HG03571 (cell line): ENCODE measurements around the gene TNPO1.
"Not testable (repeated sequence)": the region's sequence is repeated elsewhere in the genome, so short reads cannot be mapped to it uniquely, and the experiment has no call there.

Experiments used
- ATAC-seq: cut with Tn5 transposase; IDR thresholded peaks from one replicate; pipeline ENCODE4 v1.9.1; 2021; ENCODE audit not compliant: unreplicated experiment

Gene TNPO1

GRCh38 chr5:72925336-72926010, 109.0 kb downstream of the TNPO1 start:
- no peak for ATAC-seq

GRCh38 chr5:72932686-72933085, 116.2 kb downstream of the TNPO1 start:
- not testable (repeated sequence) for ATAC-seq

DNA sequence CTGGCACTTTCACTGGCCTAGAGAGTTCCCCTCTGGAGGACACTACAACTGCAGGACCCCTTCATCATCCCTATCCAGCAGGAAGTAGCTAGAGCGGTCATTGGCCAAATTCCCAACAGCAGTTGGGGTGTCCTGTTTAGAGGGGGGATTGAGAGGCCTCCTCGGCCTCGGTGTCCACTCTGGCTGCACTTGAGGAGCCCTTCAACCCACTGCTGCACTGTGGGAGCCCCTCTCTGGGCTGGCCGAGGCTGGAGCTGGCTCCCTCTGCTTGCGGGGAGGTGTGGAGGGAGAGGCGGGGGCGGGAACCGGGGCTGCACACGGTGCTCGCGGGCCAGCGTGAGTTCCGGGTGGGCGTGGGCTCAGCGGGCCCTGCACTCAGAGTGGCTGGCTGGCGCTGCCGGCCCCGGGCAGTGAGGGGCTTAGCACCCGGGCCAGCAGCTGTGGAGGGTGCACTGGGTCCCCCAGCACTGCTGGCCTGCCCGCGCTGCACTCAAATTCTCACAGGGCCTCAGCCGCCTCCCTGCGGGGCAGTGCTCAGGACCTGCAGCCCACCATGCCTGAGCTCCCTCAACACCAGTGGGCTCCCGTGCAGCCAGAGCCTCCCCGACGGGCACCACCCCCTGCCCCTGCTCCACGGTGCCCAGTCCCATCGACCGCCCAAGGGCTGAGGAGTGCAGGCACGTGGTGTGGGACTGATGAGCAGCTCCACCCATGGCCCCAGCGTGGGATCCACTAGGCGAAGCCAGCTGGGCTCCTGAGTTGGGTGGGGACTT, 118.7 kb downstream of the TNPO1 start:
- not testable (repeated sequence) for ATAC-seq

- no peak for ATAC-seq
Measured at GRCh38 chr5:72936893-72937292, 120.4 kb downstream of the TNPO1 start.

- no peak for ATAC-seq
Measured at GRCh38 chr5:72937517-72938061, 121.1 kb downstream of the TNPO1 start.

- no peak for ATAC-seq
Measured at GRCh38 chr5:72938206-72938605, 121.7 kb downstream of the TNPO1 start.

GRCh38 chr5:72940082-72940481, 123.6 kb downstream of the TNPO1 start:
- no peak for ATAC-seq

- ATAC-seq = no peak
Measured at GRCh38 chr5:72943307-72943706, 126.8 kb downstream of the TNPO1 start.

GRCh38 chr5:72947498-72947897, 131.0 kb downstream of the TNPO1 start:
- no peak for ATAC-seq

- ATAC-seq = no peak
Measured at GRCh38 chr5:72949481-72949880, 133.0 kb downstream of the TNPO1 start.

DNA sequence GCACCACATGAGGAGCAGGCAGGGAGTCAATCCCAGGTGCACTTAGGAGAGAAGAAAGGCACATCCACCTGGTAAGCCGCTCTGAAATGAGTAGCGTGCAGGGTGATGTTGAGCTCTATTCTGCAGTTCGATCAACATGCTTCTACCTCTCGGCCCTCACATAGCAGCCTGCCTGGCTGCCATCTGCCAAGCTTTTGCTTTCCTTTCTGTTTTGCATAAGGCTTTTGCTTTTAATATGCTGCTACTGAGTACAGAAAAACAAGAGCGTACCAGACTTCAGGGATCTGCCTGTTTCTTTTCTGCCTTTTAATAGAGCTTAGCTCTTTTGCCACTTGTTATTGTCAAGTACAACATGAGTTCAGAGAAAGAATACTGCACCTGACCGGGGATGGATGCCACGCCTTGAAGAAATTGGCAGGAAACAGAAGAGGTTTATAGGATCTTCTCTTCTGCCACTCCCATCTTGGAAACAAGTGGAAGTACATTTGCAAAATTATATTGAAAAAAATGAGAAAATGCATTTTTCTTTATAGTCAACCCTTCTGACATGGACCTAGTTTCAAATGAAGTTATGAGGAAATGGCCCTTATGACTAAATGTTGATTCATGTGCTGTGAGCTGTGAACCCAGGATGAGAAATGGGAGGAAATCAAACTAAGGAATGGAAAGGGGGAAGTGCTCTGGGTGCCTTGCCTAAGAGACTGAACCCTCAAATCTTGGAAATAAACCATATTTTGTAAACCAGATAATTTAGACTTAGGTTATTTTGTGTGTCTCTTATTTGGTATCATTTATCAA, 135.4 kb downstream of the TNPO1 start:
- ATAC-seq = no peak

DNA sequence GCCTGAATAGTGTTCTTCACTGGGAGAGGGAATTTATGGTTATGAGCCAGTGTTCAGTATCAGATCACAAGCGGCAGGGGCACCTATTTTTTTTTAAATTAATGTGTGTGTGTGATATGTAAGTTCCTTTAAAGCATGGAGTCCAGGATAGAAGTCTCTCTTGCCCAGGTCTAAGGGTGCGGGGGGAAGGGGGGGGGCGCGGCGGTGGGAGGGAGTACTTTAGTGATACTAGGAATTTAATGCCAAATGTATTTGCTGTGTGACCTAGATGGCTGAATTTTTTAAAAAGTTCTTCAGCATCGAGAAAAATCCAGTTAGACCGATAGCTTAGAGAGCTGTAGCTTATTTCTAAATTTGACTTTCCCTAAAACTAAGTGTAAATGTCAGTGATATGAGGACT, 137.9 kb downstream of the TNPO1 start:
- no peak for ATAC-seq

- peak; percentile 38 for ATAC-seq
Measured at GRCh38 chr5:72955143-72955767, 138.8 kb downstream of the TNPO1 start.

DNA sequence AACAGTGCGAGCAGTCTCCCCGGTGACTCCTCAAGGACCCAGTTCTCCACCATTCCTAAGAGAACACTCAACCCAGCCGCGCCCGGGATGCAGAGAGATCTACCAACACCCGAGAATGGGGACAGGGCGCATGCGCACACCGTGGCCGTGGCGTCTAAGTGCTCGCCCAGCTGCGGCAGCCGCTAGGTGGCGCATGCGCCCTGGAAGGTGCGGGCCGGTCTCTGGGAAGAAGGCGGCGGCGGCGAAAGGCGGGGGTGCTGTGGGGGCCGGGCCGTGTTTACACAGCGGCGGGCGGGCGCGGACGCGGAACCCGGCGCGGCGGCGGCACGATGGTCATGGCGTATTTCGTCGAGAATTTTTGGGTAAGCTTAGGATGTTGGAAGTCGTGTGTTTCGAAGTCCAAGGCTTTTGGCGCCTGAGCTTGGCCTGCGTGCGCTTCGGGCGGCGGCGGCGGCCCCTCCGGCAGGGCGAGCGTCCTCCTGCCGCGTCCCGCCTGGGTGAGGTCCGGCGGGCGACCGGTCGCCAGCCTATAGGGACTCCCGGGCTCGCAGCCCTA, 139.4 kb downstream of the TNPO1 start, which contains the start of gene FCHO2:
Gene FCHO2 (plus strand): TSS at position 274 of the 556 bp plus-strand sequence. CDS start 56 bp downstream, at position 330.
- peak; percentile 91 for ATAC-seq

DNA sequence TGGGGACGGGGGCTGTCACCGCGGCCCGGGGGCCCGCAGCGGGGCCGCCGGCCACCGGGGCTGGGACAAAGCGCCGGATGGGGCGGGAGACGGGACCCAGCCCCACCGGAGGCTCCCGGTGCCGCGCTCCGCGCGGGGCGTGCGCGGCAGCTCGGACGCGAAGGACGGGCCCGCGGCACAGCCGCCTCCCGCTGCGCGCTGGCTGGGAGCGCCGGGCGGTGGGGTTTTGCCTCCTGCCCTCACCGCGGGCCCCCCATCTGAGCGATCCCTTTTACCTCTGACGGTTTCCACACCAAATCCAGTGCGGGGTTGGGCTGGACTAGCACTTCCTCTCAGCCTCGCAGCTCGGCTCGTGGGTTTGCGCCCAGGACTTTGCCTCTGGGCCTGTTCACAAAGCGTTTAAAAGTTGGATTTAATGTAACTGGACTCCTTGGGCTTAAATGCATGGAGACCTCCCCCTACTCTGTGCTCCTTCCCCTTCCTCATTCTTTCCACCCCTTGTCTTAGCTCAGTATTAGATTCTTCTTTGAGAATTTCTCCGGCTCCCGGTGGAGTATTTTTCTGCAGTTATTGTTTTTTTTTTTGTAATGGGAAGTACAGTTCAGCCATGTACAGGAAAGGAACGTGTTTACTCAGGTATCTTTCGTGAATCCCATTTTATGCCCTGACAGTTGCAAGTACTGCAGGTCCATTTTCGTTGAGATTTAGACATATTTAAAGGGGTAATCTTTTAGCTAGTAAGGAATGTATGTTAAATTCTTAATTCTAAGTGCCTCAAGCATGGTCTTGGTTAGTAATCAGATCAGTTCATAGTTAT, 140.1 kb downstream of the TNPO1 start:
- ATAC-seq = peak; percentile 35

DNA sequence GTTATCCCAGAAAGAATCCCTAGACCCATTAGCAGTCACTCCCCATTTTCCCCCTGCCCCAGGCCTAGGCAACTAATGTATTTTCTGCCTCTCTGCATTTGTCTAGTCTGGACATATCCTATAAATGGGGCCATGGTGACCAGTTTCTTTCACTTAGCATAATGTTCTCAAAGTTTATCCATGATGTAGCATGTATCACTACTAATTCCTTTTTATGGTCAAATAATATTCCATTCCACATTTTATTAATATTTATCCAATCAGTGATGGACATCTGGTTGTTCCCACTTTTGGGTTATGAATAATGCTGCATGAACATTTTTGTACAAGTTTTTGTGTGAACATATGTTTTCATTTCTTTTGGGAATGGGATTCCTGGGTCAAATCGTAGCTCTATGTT, 140.9 kb downstream of the TNPO1 start:
- no peak for ATAC-seq

- ATAC-seq = no peak
Measured at GRCh38 chr5:72959257-72959656, 142.8 kb downstream of the TNPO1 start.
